ENCODE data around the gene NDUFV1.
A peak's percentile ranks its signal among the peaks of the same experiment; 100 is the strongest.

The NDUFV1 gene

GRCh38 chr11:67584881-67585873, 21.6 kb upstream of the NDUFV1 start:
- H3K4me2 ChIP-seq (ENCODE audit: insufficient read depth, low read length): peak overlapping the region; percentile 66
- peaks cover 47% of the 10 kb centered on the region for H3K36me3 ChIP-seq (ENCODE audit: insufficient read depth, low read length)
- H3K27ac ChIP-seq (ENCODE audit: low read length): peak overlapping the region; percentile 91; the same call in 1 of the 2 replicates
- H3K9ac ChIP-seq (ENCODE audit: low read depth, low read length): peak overlapping the region; percentile 64
- peaks cover 34% of the 10 kb centered on the region for H3K4me1 ChIP-seq (ENCODE audit: insufficient read depth, low read length)
- no peak overlapping the region for H2AFZ ChIP-seq (ENCODE audit: low read depth, low read length)
- no peak for ATAC-seq (ENCODE audit: insufficient read depth, low read depth)
- peaks cover 31% of the 10 kb centered on the region for H4K20me1 ChIP-seq (ENCODE audit: insufficient read depth, low read length)
- H3K4me3 ChIP-seq (ENCODE audit: low read depth in 1 of 2, low read length in 2 of 2): peak overlapping the region; percentile 63 to 78; a peak in 3 of 4 replicates
- H3K9me3 ChIP-seq (ENCODE audit: insufficient read depth, low read length, severe bottlenecking): no peaks in the 10 kb centered on the region
- DNase-seq: peak; percentile 40
- H3K79me2 ChIP-seq (ENCODE audit: insufficient read depth, low read length): peaks cover 39% of the 10 kb centered on the region
- no peak for TF ChIP-seq CTCF (IDR thresholded peaks at IDR 0.05; ENCODE audit: borderline replicate concordance, extremely low read depth, low read length, poor library complexity, severe bottlenecking)
- TF ChIP-seq EZH2 (IDR thresholded peaks at IDR 0.05; ENCODE audit: borderline replicate concordance, low read depth, low read length, severe bottlenecking): no peak
- H3K27me3 ChIP-seq (ENCODE audit: insufficient read depth, low read length, poor library complexity): no peaks in the 10 kb centered on the region

- Histone ChIP-seq H2AFZ (ENCODE audit: low read depth, low read length) (no peak overlapping the region), H3K27ac (ENCODE audit: low read length) (no peak overlapping the region), H3K4me2 (ENCODE audit: insufficient read depth, low read length) (peak overlapping the region; percentile 66), H3K4me1 (ENCODE audit: insufficient read depth, low read length) (peaks cover 34% of the 10 kb centered on the region), H3K36me3 (ENCODE audit: insufficient read depth, low read length) (peaks cover 47% of the 10 kb centered on the region), H3K4me3 (ENCODE audit: low read depth in 1 of 2, low read length in 2 of 2) (0 out of 4 replicates have a peak overlapping the region, but pooled peaks of 1 of the 2 experiments have one; percentile 63), H3K9ac (ENCODE audit: low read depth, low read length) (peak overlapping the region; percentile 64; the same call in 1 of the 2 replicates), H3K27me3 (ENCODE audit: insufficient read depth, low read length, poor library complexity) (no peaks in the 10 kb centered on the region), H4K20me1 (ENCODE audit: insufficient read depth, low read length) (peaks cover 31% of the 10 kb centered on the region), H3K9me3 (ENCODE audit: insufficient read depth, low read length, severe bottlenecking) (no peaks in the 10 kb centered on the region), H3K79me2 (ENCODE audit: insufficient read depth, low read length) (peaks cover 39% of the 10 kb centered on the region)
- no peak for DNase-seq
- no peak for TF ChIP-seq EZH2 (IDR thresholded peaks at IDR 0.05; ENCODE audit: borderline replicate concordance, low read depth, low read length, severe bottlenecking)
- TF ChIP-seq CTCF (IDR thresholded peaks at IDR 0.05; ENCODE audit: borderline replicate concordance, extremely low read depth, low read length, poor library complexity, severe bottlenecking): no peak
- no peak for ATAC-seq (ENCODE audit: insufficient read depth, low read depth)
These were observed 20.8 kb upstream of the NDUFV1 start for GRCh38 chr11:67585911-67586310.

GRCh38 chr11:67586568-67587250, 20.0 kb upstream of the NDUFV1 start:
- no peak overlapping the region for H3K4me3 ChIP-seq (ENCODE audit: low read depth in 1 of 2, low read length in 2 of 2)
- H3K4me1 ChIP-seq (ENCODE audit: insufficient read depth, low read length): peaks cover 34% of the 10 kb centered on the region
- no peaks in the 10 kb centered on the region for H3K9me3 ChIP-seq (ENCODE audit: insufficient read depth, low read length, severe bottlenecking)
- no peak overlapping the region for H3K9ac ChIP-seq (ENCODE audit: low read depth, low read length)
- ATAC-seq (ENCODE audit: insufficient read depth, low read depth): no peak
- no peak overlapping the region for H3K27ac ChIP-seq (ENCODE audit: low read length)
- no peak for DNase-seq
- no peaks in the 10 kb centered on the region for H3K27me3 ChIP-seq (ENCODE audit: insufficient read depth, low read length, poor library complexity)
- TF ChIP-seq EZH2 (IDR thresholded peaks at IDR 0.05; ENCODE audit: borderline replicate concordance, low read depth, low read length, severe bottlenecking) (no peak), CTCF (IDR thresholded peaks at IDR 0.05; ENCODE audit: borderline replicate concordance, extremely low read depth, low read length, poor library complexity, severe bottlenecking) (no peak)
- H2AFZ ChIP-seq (ENCODE audit: low read depth, low read length): no peak overlapping the region
- H3K36me3 ChIP-seq (ENCODE audit: insufficient read depth, low read length): peaks cover 47% of the 10 kb centered on the region
- H4K20me1 ChIP-seq (ENCODE audit: insufficient read depth, low read length): peaks cover 31% of the 10 kb centered on the region
- peaks cover 39% of the 10 kb centered on the region for H3K79me2 ChIP-seq (ENCODE audit: insufficient read depth, low read length)
- peak overlapping the region; percentile 66; the same call in 1 of the 2 replicates for H3K4me2 ChIP-seq (ENCODE audit: insufficient read depth, low read length)

Measured in DND-41 (cell line).